Measurements from ENCODE around the gene DCTN1. TPM values are rescaled to one million over a fixed set of nuclear protein-coding genes. Genes with fewer than 3 reads are reported as not detected.

Gene DCTN1
- polyA plus RNA-seq, 4 donors: 72.7 to 92.8 (median 77.9) TPM

- Histone ChIP-seq H3K4me3 (ENCODE audit: low read depth in 1 of 3, low read length in 3 of 3) (no peak overlapping the region), H3K27ac (ENCODE audit: low read depth in 1 of 3, low read length in 2 of 3) (no peak overlapping the region), H3K9me3 (ENCODE audit: control insufficient read depth in 2 of 2, insufficient read depth in 1 of 2, low read depth in 1 of 2, low read length in 1 of 2) (peaks cover 0 to 1% of the 10 kb centered on the region in 2 donors), H3K36me3 (ENCODE audit: control insufficient read depth in 3 of 3, insufficient read depth in 2 of 3, low read depth in 1 of 3, low read length in 3 of 3) (no peaks in the 10 kb centered on the region), H3K4me1 (ENCODE audit: control insufficient read depth in 3 of 3, insufficient read depth in 2 of 3, low read depth in 1 of 3, low read length in 2 of 3) (no peaks in the 10 kb centered on the region), H3K27me3 (ENCODE audit: control insufficient read depth in 3 of 3, insufficient read depth in 3 of 3, low read length in 3 of 3) (no peaks in the 10 kb centered on the region)
- FAIRE-seq: no peak
- DNase-seq: no peak
These were observed 62.4 kb downstream of the DCTN1 start for GRCh38 chr2:74317701-74318100.

GRCh38 chr2:74316627-74317295 is 63.4 kb downstream of the DCTN1 start:
- Histone ChIP-seq H3K27me3 (ENCODE audit: control insufficient read depth in 3 of 3, insufficient read depth in 3 of 3, low read length in 3 of 3) (no peaks in the 10 kb centered on the region), H3K9me3 (ENCODE audit: control insufficient read depth in 2 of 2, insufficient read depth in 1 of 2, low read depth in 1 of 2, low read length in 1 of 2) (peaks cover 0 to 1% of the 10 kb centered on the region in 2 donors), H3K36me3 (ENCODE audit: control insufficient read depth in 3 of 3, insufficient read depth in 2 of 3, low read depth in 1 of 3, low read length in 3 of 3) (no peaks in the 10 kb centered on the region), H3K27ac (ENCODE audit: low read depth in 1 of 3, low read length in 2 of 3) (no peak overlapping the region), H3K4me1 (ENCODE audit: control insufficient read depth in 3 of 3, insufficient read depth in 2 of 3, low read depth in 1 of 3, low read length in 2 of 3) (no peaks in the 10 kb centered on the region), H3K4me3 (ENCODE audit: low read depth in 1 of 3, low read length in 3 of 3) (no peak overlapping the region)
- DNase-seq: peak; percentile 14 to 21
- FAIRE-seq: no peak
- 57 to 71% (median 66%) methylated on average over 6 of the region's 6 CpGs for WGBS, 3 donors

- Histone ChIP-seq H3K36me3 (ENCODE audit: control insufficient read depth in 3 of 3, insufficient read depth in 2 of 3, low read depth in 1 of 3, low read length in 3 of 3) (no peaks in the 10 kb centered on the region), H3K27ac (ENCODE audit: low read depth in 1 of 3, low read length in 2 of 3) (no peak overlapping the region), H3K27me3 (ENCODE audit: control insufficient read depth in 3 of 3, insufficient read depth in 3 of 3, low read length in 3 of 3) (no peaks in the 10 kb centered on the region), H3K4me1 (ENCODE audit: control insufficient read depth in 3 of 3, insufficient read depth in 2 of 3, low read depth in 1 of 3, low read length in 2 of 3) (no peaks in the 10 kb centered on the region), H3K9me3 (ENCODE audit: control insufficient read depth in 2 of 2, insufficient read depth in 1 of 2, low read depth in 1 of 2, low read length in 1 of 2) (no peaks in the 10 kb centered on the region), H3K4me3 (ENCODE audit: low read depth in 1 of 3, low read length in 3 of 3) (no peak overlapping the region)
- 81 to 87% (median 85%) methylated on average over 5 of the region's 5 CpGs for WGBS, 3 donors
- DNase-seq (no peak), FAIRE-seq (no peak)
These were observed 66.0 kb downstream of the DCTN1 start for GRCh38 chr2:74314107-74314506.

GRCh38 chr2:74313497-74313896 is 66.6 kb downstream of the DCTN1 start:
- no peaks in the 10 kb centered on the region for H3K4me1 ChIP-seq (ENCODE audit: control insufficient read depth in 3 of 3, insufficient read depth in 2 of 3, low read depth in 1 of 3, low read length in 2 of 3)
- H3K36me3 ChIP-seq (ENCODE audit: control insufficient read depth in 3 of 3, insufficient read depth in 2 of 3, low read depth in 1 of 3, low read length in 3 of 3): no peaks in the 10 kb centered on the region
- H3K27ac ChIP-seq (ENCODE audit: low read depth in 1 of 3, low read length in 2 of 3): no peak overlapping the region
- H3K27me3 ChIP-seq (ENCODE audit: control insufficient read depth in 3 of 3, insufficient read depth in 3 of 3, low read length in 3 of 3): no peaks in the 10 kb centered on the region
- DNase-seq (no peak), FAIRE-seq (no peak)
- H3K9me3 ChIP-seq (ENCODE audit: control insufficient read depth in 2 of 2, insufficient read depth in 1 of 2, low read depth in 1 of 2, low read length in 1 of 2): no peaks in the 10 kb centered on the region
- WGBS, 3 donors: 77 to 87% (median 83%) methylated on average over 2 of the region's 2 CpGs
- no peak overlapping the region for H3K4me3 ChIP-seq (ENCODE audit: low read depth in 1 of 3, low read length in 3 of 3)

- H3K4me3 ChIP-seq (ENCODE audit: low read depth in 1 of 3, low read length in 3 of 3): no peak overlapping the region
- no peak overlapping the region for H3K27ac ChIP-seq (ENCODE audit: low read depth in 1 of 3, low read length in 2 of 3)
- no peaks in the 10 kb centered on the region for H3K9me3 ChIP-seq (ENCODE audit: control insufficient read depth in 2 of 2, insufficient read depth in 1 of 2, low read depth in 1 of 2, low read length in 1 of 2)
- no peaks in the 10 kb centered on the region for H3K36me3 ChIP-seq (ENCODE audit: control insufficient read depth in 3 of 3, insufficient read depth in 2 of 3, low read depth in 1 of 3, low read length in 3 of 3)
- H3K27me3 ChIP-seq (ENCODE audit: control insufficient read depth in 3 of 3, insufficient read depth in 3 of 3, low read length in 3 of 3): no peaks in the 10 kb centered on the region
- no peak for DNase-seq
- FAIRE-seq: no peak
- H3K4me1 ChIP-seq (ENCODE audit: control insufficient read depth in 3 of 3, insufficient read depth in 2 of 3, low read depth in 1 of 3, low read length in 2 of 3): no peaks in the 10 kb centered on the region
These were observed 67.2 kb downstream of the DCTN1 start for GRCh38 chr2:74312913-74313312.

Other genes with a start within 250 kb of the DCTN1 start
- gene BOLA3, start 232.4 kb downstream of the DCTN1 start, polyA plus RNA-seq: 10 to 100 TPM; 26.4 to 75.8 (median 60.0) TPM
- 10 to 100 TPM; 41.3 to 75.5 (median 47.0) TPM for gene MOB1A, start 201.4 kb downstream of the DCTN1 start, polyA plus RNA-seq
- 100 to 1,000 TPM in 1 of 4 donors, 10 to 100 TPM in 1, 1 to 10 TPM in 2; 8.1 to 114 (median 11.0) TPM for gene MTHFD2, start 181.7 kb downstream of the DCTN1 start, polyA plus RNA-seq
- 1 to 10 TPM in 1 of 4 donors, under 1 TPM in 2, not detected in 1; 0.43 to 2.0 (median 0.59) TPM for gene SLC4A5, start 36.9 kb downstream of the DCTN1 start, polyA plus RNA-seq
- gene C2orf81, start 41.3 kb upstream of the DCTN1 start, polyA plus RNA-seq: 1 to 10 TPM in 2 of 4 donors, under 1 TPM in 2; 0.22 to 2.5 (median 1.1) TPM
- gene WDR54, start 41.4 kb upstream of the DCTN1 start, polyA plus RNA-seq: 10 to 100 TPM in 1 of 4 donors, 1 to 10 TPM in 3; 1.6 to 11.2 (median 6.2) TPM
- 10 to 100 TPM; 51.1 to 94.1 (median 69.7) TPM for gene RTKN, start 61.6 kb upstream of the DCTN1 start, polyA plus RNA-seq
- 10 to 100 TPM; 28.7 to 43.8 (median 35.8) TPM for gene INO80B, start 74.8 kb upstream of the DCTN1 start, polyA plus RNA-seq
- gene WBP1, start 78.1 kb upstream of the DCTN1 start, polyA plus RNA-seq: 10 to 100 TPM; 55.1 to 82.7 (median 66.4) TPM
- 10 to 100 TPM; 38.4 to 66.1 (median 62.5) TPM for gene MOGS, start 85.1 kb upstream of the DCTN1 start, polyA plus RNA-seq
- gene MRPL53, start 92.4 kb upstream of the DCTN1 start, polyA plus RNA-seq: 10 to 100 TPM; 46.7 to 75.1 (median 54.3) TPM
- gene CCDC142, start 102.7 kb upstream of the DCTN1 start, polyA plus RNA-seq: 10 to 100 TPM in 2 of 4 donors, 1 to 10 TPM in 2; 4.1 to 21.0 (median 8.4) TPM
- gene TTC31, start 102.8 kb upstream of the DCTN1 start, polyA plus RNA-seq: 10 to 100 TPM; 20.1 to 51.0 (median 27.1) TPM
- 10 to 100 TPM in 1 of 4 donors, 1 to 10 TPM in 3; 2.3 to 37.5 (median 5.3) TPM for gene LBX2, start 119.3 kb upstream of the DCTN1 start, polyA plus RNA-seq
- gene PCGF1, start 127.4 kb upstream of the DCTN1 start, polyA plus RNA-seq: 10 to 100 TPM; 13.2 to 23.5 (median 18.8) TPM
- 1 to 10 TPM in 2 of 4 donors, not detected in 2; 1.5 to 5.4 TPM for gene TLX2, start 134.1 kb upstream of the DCTN1 start, polyA plus RNA-seq
- gene DQX1, start 145.9 kb upstream of the DCTN1 start, polyA plus RNA-seq: 100 to 1,000 TPM in 1 of 4 donors, 10 to 100 TPM in 3; 15.8 to 106 (median 39.6) TPM
- gene AUP1, start 149.4 kb upstream of the DCTN1 start, polyA plus RNA-seq: 100 to 1,000 TPM; 136 to 237 (median 190) TPM
- gene HTRA2, start 149.6 kb upstream of the DCTN1 start, polyA plus RNA-seq: 10 to 100 TPM; 20.4 to 42.3 (median 28.1) TPM
- 1 to 10 TPM in 2 of 4 donors, under 1 TPM in 2; 0.22 to 2.9 (median 1.3) TPM for gene LOXL3, start 173.6 kb upstream of the DCTN1 start, polyA plus RNA-seq
- gene DOK1, start 174.4 kb upstream of the DCTN1 start, polyA plus RNA-seq: 10 to 100 TPM in 2 of 4 donors, 1 to 10 TPM in 2; 5.5 to 17.7 (median 12.5) TPM

Measured in small intestine (tissue), 7 donors.